Activated CD8-positive, alpha-beta memory T cell treated with anti-CD3 and anti-CD28 coated beads, Interleukin-2, amount 50 U/mL, for 48 hours (primary cell): Measurements from ENCODE around the gene SH3RF1.
"Not testable (repeated sequence)": the region's sequence is repeated elsewhere in the genome, so short reads cannot be mapped to it uniquely, and the experiment has no call there.

ENCODE experiments used
- DNase-seq: peaks from one replicate; pipeline ENCODE4 v3.0.0-alpha.2; 2020

Gene SH3RF1

GRCh38 chr4:169222761-169223160 is 48.0 kb downstream of the SH3RF1 start:
- no peak for DNase-seq

DNA sequence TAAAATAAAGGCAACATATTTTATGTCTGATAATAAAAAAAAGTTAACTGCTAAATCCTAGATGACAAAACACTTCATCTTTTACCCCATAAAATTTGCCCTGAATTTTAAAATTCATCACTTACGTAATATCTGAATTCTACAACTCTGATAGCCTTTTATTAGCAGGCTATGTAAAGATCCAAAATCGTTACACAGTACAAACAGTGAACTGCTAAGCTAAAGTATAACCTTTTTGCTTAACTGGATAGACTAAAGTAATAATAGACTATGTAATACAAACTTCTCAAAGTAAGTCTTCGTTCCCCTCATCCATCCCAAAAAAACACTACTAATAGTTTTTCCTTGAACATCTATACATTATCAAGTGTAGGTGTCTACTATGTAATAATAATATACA is 49.1 kb downstream of the SH3RF1 start:
- no peak for DNase-seq

GRCh38 chr4:169220854-169221411 is 49.8 kb downstream of the SH3RF1 start:
- DNase-seq = no peak

DNA sequence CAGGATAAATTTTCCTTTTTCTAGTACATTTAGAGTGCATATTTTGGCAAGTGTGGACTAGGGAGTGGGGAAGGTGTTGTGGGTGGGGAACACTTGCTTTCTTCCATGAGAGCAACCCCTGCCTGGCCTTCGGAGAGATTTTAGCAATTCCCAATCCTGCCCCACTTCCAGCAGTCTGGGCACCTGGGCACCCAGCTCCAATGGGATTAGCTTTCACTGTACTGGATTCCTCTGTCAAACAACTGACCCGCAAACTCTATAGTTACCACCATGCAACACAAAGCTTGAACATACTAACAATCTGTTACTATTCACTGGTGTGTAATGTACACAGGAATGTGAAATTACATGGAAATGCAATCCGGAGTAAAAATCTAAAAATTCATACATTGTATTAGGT is 50.3 kb downstream of the SH3RF1 start:
- DNase-seq = no peak

DNA sequence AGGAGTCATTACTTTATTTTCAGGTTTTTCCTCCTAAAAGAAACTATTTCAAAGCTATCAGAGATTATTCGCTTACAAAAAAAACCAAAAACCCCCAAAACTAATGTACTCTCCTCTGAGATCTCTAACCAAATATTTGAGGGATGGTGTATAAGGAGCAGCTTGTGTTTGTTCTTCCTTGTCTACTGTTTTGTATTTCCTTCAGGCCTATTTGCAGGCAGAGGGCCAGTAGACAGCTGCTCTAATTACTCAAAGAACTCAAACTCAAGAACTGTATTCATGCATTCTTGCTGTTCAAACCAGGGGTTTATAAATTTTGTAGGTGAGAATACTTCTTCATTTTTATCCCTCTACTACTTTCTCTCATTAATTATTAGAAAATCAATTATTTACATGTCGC is 51.3 kb downstream of the SH3RF1 start:
- no peak for DNase-seq

DNA sequence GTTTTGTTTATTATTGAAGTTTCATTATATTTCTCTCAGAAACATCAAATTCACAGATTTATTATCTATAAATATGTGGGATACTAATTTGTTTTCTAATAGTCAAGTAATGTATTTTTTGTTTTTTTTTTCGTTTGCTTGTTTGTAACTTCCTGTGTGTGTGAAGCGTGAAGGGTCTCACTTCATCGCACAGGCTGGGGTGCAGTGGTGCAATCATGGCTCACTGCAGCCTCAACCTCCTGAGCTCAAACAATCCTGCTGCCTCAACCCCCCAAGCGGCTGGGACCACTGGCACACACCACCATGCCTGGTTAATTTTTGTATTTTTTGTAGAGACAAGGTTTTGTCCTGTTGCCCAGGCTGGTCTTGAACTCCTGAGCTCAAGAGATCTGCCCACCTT is 55.1 kb downstream of the SH3RF1 start:
- DNase-seq = no peak

DNA sequence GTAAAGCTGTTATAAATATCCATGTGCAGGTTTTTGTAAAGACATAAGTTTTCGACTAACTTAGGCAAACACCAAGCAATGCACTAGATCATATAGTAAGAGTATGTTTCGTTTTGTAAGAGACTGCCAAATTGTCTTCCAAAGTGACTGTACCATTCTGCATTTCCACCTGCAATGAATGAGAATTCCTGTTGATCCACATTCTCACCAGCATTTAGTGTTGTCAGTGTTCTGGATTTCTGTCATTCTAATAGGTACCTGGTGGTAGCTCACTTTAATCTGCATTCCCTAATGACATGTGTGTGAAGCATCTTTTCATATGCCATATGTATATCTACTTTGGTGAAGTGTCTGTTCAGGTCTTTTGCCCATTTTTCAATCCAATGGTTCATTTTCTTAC is 57.8 kb downstream of the SH3RF1 start:
- DNase-seq = no peak

DNA sequence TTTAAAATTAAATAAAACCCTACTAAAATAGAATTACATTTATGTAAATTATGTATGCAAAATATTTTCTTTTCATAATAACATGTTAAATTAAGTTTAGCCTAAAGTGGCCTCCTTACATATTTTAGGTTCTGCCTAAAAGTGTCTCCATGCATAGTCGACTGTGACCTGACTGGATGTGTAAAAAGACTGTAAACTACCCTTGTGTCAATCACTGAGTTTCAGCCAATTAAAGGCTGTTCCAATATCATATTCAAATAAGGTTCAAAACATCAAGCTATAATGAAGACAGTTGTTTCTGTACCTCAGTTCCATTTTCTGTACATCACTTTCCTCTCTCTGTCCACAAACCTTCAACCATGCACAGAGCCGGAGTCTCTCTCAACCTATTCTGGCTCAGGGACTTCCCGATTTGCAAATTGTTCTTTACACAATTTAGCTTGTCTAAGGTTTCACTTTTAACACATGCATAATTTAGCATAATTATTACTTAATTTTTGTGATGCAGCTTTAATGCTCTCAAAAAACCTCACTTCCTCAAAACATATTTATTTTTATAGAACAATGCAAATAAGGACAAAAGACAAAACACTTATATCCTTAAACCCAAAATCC is 60.1 kb downstream of the SH3RF1 start:
- no peak for DNase-seq

- DNase-seq = no peak
Observed at GRCh38 chr4:169209388-169209883, 61.3 kb downstream of the SH3RF1 start.

DNA sequence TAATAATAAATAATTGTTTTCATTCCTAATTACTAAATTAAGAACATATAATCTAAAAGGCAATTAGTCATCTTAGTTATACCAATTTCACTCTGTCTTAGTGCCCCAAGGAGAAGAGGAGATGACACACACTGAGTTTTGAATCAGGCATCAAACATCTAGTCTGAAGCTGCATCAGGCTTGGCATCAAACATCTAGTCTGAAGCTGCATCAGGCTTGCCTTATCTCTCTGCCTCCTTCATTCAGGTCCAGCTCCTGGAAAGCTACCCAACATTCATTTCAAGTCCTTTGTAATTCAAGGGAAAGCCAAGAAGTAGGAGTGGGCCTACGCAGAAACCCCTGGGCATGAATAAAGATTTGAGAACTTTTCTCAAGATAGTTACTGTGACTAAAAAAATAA is 62.2 kb downstream of the SH3RF1 start:
- DNase-seq = no peak

GRCh38 chr4:169208090-169208455 is 62.7 kb downstream of the SH3RF1 start:
- DNase-seq = no peak

DNA sequence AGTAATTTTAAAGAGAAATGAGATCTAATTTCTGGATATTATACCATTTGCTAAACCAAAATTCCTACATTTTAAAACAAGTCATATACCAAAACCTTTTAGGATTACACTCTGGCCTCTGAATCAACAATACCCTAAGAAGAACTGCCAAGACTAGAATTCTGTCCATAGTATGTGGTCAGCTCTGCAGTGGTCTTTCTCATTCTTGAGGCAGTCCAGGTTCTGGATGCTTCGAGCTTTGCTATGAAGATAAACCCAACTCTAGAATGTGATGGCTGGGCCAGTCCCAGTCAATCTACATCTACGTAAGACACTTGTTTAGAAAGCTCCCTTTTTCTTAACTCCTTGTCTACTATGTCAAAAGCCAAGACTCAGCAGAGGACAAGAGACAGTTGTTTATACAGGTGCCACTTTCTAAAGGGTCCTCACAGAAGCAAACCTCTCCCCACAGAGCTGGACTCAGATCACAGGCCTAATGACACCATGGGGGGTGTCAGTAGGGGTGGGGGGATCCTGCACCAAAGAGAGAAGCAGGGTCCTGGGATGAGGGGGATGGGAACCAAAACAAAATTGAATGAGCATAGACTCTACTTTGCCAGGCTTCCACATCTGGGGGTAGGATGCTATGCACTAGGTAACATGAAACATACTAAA is 63.2 kb downstream of the SH3RF1 start:
- DNase-seq = no peak

GRCh38 chr4:169205744-169206080 is 65.0 kb downstream of the SH3RF1 start:
- DNase-seq = no peak

DNA sequence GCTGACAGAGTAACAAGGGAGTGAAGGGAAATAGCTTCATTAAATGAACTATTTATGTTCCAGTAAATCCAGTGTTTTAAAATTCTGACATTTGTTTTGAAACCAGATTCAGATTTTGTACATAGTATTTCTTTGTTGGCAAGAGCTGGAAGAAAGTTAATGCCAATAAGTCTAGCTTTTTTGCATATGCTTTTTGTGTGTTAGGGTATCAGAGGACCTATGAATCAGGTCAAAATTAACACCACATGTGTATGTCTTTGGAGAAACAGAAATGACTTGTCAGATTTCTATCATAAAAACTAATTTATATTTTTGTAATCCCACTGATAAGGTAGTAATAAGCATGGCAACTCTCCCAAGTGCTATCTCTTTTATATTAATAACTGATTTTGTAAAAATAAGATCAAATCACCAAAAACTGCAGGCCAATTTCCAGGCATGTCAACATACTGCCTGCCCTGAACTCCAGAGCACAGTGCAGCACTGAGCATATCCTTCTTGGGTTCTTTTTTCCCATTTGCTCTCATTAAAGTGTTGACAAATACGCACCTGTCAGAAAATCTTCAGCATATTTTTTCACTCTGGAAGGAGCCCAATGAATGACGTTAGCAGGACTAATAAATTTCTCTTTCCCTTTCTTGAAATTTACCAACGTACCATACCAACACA is 65.5 kb downstream of the SH3RF1 start:
- no peak for DNase-seq

DNA sequence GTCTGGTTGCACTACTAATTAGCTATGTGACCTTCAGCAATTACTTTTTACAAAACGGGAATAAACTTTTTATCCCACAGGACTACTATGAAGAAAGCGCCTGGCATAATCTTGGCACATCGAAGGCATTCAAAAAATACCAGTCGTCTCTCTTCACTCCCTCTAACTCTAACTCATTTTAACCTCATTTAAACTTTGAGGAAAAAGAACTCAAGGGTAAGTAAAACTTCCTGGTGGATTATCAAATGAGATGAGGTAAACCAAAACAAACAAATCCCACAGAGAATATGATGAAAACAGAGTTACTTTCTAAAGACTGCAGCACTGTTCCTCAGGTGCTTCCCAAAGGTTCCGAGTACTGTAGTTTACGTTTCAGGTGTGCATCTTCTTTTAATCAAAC is 66.9 kb downstream of the SH3RF1 start:
- no peak for DNase-seq

- DNase-seq = not testable (repeated sequence)
Observed at GRCh38 chr4:169203278-169203677, 67.5 kb downstream of the SH3RF1 start.

DNA sequence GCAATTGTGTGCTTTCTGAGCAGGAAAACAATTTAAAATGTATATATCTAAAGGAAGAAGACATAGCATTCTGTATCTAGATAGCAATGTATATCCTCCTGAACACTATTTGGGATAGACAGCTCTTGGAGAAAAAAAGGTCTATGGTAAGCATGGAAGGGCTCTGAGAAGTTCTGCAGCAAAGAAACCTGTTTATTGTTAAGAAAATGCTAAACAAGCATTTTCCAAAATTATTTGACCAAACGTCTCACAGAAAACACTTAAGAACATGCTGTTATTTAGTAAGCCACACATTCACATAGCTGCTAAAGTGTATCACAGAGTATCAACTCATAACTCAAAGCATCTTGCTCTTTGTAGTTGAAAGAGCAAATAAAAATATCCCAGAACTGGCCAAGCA is 67.9 kb downstream of the SH3RF1 start:
- DNase-seq = no peak

DNA sequence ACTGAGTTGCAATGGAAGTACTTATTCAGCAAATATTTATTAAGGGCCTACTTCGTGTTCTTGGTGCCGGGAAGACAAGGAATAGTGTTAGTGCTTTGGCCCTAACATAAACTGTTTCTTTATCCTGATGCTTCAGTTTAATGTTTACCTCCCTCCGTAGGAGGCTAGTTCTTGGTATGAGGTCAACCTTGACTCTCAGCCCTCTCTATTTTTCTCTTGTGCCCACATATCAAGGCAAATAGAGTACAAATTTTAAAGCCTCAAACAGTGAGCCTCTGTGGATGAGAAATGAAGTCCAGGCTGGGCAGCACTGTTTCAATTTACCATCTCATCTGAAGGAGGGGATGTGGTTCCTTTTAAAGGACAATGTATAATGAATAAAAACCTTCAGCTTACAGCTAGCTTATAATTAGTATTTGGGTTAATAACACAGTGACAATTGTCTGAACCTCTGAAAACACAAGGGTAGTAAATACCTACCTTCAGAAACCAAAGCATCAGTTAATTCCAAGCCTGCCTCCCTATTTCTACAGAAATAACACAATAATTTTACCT is 68.5 kb downstream of the SH3RF1 start:
- DNase-seq = no peak

GRCh38 chr4:169201222-169202144 is 69.3 kb downstream of the SH3RF1 start:
- DNase-seq = no peak

- DNase-seq = no peak
Observed at GRCh38 chr4:169200361-169201030, 70.3 kb downstream of the SH3RF1 start.

GRCh38 chr4:169199184-169199583 is 71.6 kb downstream of the SH3RF1 start:
- no peak for DNase-seq

GRCh38 chr4:169198167-169198566 is 72.6 kb downstream of the SH3RF1 start:
- no peak for DNase-seq
